ENCODE measurements around the gene FBXW2.

- no peak for TF ChIP-seq EZH2 (IDR thresholded peaks at IDR 0.05)
- no peak for TF ChIP-seq POLR2AphosphoS5 (IDR thresholded peaks at IDR 0.05; ENCODE audit: borderline replicate concordance, low read depth, low read length)
Measured at GRCh38 chr9:120720404-120720803, 72.8 kb downstream of the FBXW2 start.
